HUDEP-2 (cell line): ENCODE measurements around the gene OCIAD1.
"Not testable (repeated sequence)": the region's sequence is repeated elsewhere in the genome, so short reads cannot be mapped to it uniquely, and the experiment has no call there.

Experiments used
- DNase-seq, 76 experiments: peaks; one replicate each; lab custom pipeline; 2025; ENCODE audit not compliant: unreplicated experiment in 76 of 76; lab: John Stamatoyannopoulos, UW

Gene OCIAD1

GRCh38 chr4:48881646-48882045 lies 50.8 kb downstream of the OCIAD1 start:
- DNase-seq: not testable (repeated sequence)

- not testable (repeated sequence) for DNase-seq
These were observed 58.9 kb downstream of the OCIAD1 start for GRCh38 chr4:48889750-48890149.

GRCh38 chr4:48891028-48891619 lies 60.2 kb downstream of the OCIAD1 start:
- DNase-seq: no peak

- DNase-seq: no peak
These were observed 66.0 kb downstream of the OCIAD1 start for GRCh38 chr4:48896845-48897244.

GRCh38 chr4:48898733-48899431 lies 68.0 kb downstream of the OCIAD1 start:
- DNase-seq: peak in 14 of 76 experiments; percentile 3 to 59 (median 21)

- no peak for DNase-seq
These were observed 68.5 kb downstream of the OCIAD1 start for GRCh38 chr4:48899432-48899749.

- peak in 1 of 76 experiments; percentile 1 for DNase-seq
These were observed 69.1 kb downstream of the OCIAD1 start for GRCh38 chr4:48899950-48900349.

- DNase-seq: no peak
These were observed 70.3 kb downstream of the OCIAD1 start for GRCh38 chr4:48901196-48901595.

GRCh38 chr4:48902266-48902665 lies 71.4 kb downstream of the OCIAD1 start:
- no peak for DNase-seq

- DNase-seq: no peak
These were observed 73.2 kb downstream of the OCIAD1 start for GRCh38 chr4:48904101-48904500.

- DNase-seq: no peak
These were observed 73.8 kb downstream of the OCIAD1 start for GRCh38 chr4:48904541-48905142.

- peak in 1 of 76 experiments; percentile 2 for DNase-seq
These were observed 74.6 kb downstream of the OCIAD1 start for GRCh38 chr4:48905363-48906015.

GRCh38 chr4:48906206-48907173 lies 75.6 kb downstream of the OCIAD1 start, which contains the start of gene OCIAD2:
Gene OCIAD2, minus strand, starts transcription at chr4:48906774. Its CDS starts 2,225 bp downstream, at chr4:48904549.
- DNase-seq: peak in 73 of 76 experiments; percentile 5 to 76 (median 53)

GRCh38 chr4:48907706-48908477 lies 77.0 kb downstream of the OCIAD1 start:
- DNase-seq: no peak

- DNase-seq: no peak
These were observed 77.8 kb downstream of the OCIAD1 start for GRCh38 chr4:48908687-48909086.

GRCh38 chr4:48909697-48910096 lies 78.8 kb downstream of the OCIAD1 start:
- peak in 21 of 76 experiments; percentile 1 to 67 (median 19) for DNase-seq

- no peak for DNase-seq
These were observed 79.6 kb downstream of the OCIAD1 start for GRCh38 chr4:48910511-48910910.
